SU-DHL-6 (cell line): ENCODE data around the gene FAM83D.

Experiments
- EZH2phosphoT487 ChIP-seq: fragments of 200-600 bp; sonication (generic), shearing (Covaris generic); conservative IDR thresholded peaks from 2 replicates; pipeline ENCODE4 v1.6.1; 2018; ENCODE audit warnings: mild to moderate bottlenecking, antibody characterized with exemption, low read length, moderate library complexity, mixed read lengths
- TF ChIP-seq, protein P1 (sequence below): fragments of 200-600 bp; sonication (generic); IDR thresholded peaks from one replicate; pipeline ENCODE4 v1.5.1; 2017; ENCODE audit warnings: antibody characterized with exemption, mild to moderate bottlenecking, low read length, moderate library complexity; ENCODE audit not compliant: insufficient read depth, poor library complexity, severe bottlenecking

DNA sequence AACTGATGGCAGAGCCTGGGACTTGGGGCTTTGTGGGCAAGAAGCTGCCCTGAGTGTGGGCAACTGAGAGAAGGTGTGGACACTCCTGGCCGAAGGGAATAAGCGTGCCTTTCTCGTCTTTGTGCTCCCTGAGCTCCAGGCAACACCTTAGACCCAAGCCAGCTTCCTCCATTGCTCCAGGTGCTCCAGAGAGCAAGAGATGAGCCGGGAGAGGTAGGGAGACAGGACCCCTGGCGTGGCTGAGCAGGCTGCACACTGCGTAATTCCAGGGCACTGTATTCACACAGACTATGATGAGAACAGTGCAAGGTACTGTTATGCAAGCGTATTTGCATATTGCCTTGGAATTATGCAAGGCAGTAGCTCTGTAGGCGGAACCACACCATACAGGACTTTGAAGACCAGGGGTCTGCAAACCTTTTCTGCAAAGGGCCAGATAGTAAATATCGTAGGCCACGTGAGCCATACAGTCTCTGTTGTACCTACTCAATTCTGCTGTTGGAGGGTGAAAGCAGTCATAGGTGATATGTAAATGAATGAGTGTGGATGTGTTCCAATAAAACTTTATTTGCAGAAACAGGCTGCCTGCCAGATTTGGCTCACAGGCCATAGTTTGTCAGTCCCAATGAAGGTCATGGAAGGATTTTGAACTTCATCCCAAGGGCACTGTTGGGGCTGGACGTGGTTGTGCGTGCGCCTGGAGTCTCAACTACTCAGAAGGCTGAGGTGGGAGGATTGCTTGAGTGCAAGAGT is 42.1 kb upstream of the FAM83D start:
- TF ChIP-seq, protein P1, sequence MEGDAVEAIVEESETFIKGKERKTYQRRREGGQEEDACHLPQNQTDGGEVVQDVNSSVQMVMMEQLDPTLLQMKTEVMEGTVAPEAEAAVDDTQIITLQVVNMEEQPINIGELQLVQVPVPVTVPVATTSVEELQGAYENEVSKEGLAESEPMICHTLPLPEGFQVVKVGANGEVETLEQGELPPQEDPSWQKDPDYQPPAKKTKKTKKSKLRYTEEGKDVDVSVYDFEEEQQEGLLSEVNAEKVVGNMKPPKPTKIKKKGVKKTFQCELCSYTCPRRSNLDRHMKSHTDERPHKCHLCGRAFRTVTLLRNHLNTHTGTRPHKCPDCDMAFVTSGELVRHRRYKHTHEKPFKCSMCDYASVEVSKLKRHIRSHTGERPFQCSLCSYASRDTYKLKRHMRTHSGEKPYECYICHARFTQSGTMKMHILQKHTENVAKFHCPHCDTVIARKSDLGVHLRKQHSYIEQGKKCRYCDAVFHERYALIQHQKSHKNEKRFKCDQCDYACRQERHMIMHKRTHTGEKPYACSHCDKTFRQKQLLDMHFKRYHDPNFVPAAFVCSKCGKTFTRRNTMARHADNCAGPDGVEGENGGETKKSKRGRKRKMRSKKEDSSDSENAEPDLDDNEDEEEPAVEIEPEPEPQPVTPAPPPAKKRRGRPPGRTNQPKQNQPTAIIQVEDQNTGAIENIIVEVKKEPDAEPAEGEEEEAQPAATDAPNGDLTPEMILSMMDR, result no peak
- no peak for TF ChIP-seq EZH2phosphoT487
